ENCODE measurements around the gene ATG9A.

ATG9A gene

GRCh38 chr2:219175928-219176817 lies 53.3 kb downstream of the ATG9A start:
- Histone ChIP-seq H3K4me2 (ENCODE audit: low read depth, low read length, poor library complexity, severe bottlenecking) (peak overlapping the region; percentile 100), H3F3A (ENCODE audit: insufficient read depth) (peaks cover 18% of the 10 kb centered on the region), H3K4me3 (ENCODE audit: insufficient read depth, low read length, poor library complexity, severe bottlenecking) (peak overlapping the region; percentile 96), H3K36me3 (ENCODE audit: low read length) (no peaks in the 10 kb centered on the region), H3K9me2 (replicated peaks; ENCODE audit: insufficient read depth, low read length) (no peaks in the 10 kb centered on the region), H2AFZ (ENCODE audit: low read depth, low read length, severe bottlenecking) (peak overlapping the region; percentile 93), H4K20me1 (ENCODE audit: low read depth, low read length) (no peaks in the 10 kb centered on the region), H3K27me3 (ENCODE audit: low read length) (no peaks in the 10 kb centered on the region), H3K79me2 (ENCODE audit: insufficient read depth, low read length) (peaks cover 20% of the 10 kb centered on the region), H3K27ac (ENCODE audit: low read depth, low read length) (peak overlapping the region; percentile 98), H3K9ac (ENCODE audit: low read length) (peak overlapping the region; percentile 99), H3K9me3 (ENCODE audit: insufficient read depth, low read length) (no peaks in the 10 kb centered on the region)
- TF ChIP-seq, protein P1, sequence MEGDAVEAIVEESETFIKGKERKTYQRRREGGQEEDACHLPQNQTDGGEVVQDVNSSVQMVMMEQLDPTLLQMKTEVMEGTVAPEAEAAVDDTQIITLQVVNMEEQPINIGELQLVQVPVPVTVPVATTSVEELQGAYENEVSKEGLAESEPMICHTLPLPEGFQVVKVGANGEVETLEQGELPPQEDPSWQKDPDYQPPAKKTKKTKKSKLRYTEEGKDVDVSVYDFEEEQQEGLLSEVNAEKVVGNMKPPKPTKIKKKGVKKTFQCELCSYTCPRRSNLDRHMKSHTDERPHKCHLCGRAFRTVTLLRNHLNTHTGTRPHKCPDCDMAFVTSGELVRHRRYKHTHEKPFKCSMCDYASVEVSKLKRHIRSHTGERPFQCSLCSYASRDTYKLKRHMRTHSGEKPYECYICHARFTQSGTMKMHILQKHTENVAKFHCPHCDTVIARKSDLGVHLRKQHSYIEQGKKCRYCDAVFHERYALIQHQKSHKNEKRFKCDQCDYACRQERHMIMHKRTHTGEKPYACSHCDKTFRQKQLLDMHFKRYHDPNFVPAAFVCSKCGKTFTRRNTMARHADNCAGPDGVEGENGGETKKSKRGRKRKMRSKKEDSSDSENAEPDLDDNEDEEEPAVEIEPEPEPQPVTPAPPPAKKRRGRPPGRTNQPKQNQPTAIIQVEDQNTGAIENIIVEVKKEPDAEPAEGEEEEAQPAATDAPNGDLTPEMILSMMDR (IDR thresholded peaks at IDR 0.05; ENCODE audit: insufficient read depth, low read length, poor library complexity, severe bottlenecking), result no peak
- no peak for TF ChIP-seq EZH2phosphoT487 (conservative IDR thresholded peaks at IDR 0.05; ENCODE audit: low read length)

- peak overlapping the region; percentile 99 for H3K9ac ChIP-seq (ENCODE audit: low read length)
- TF ChIP-seq, protein P1 (IDR thresholded peaks at IDR 0.05; ENCODE audit: insufficient read depth, low read length, poor library complexity, severe bottlenecking), result no peak
- H3K4me3 ChIP-seq (ENCODE audit: insufficient read depth, low read length, poor library complexity, severe bottlenecking), result peak overlapping the region; percentile 96
These were observed 54.0 kb downstream of the ATG9A start for GRCh38 chr2:219175486-219175885.

GRCh38 chr2:219174801-219175200 lies 54.6 kb downstream of the ATG9A start:
- Histone ChIP-seq H3K4me3 (ENCODE audit: insufficient read depth, low read length, poor library complexity, severe bottlenecking) (no peak overlapping the region), H3K36me3 (ENCODE audit: low read length) (no peaks in the 10 kb centered on the region), H3K9ac (ENCODE audit: low read length) (no peak overlapping the region), H3K27ac (ENCODE audit: low read depth, low read length) (no peak overlapping the region), H3K79me2 (ENCODE audit: insufficient read depth, low read length) (peaks cover 13% of the 10 kb centered on the region), H2AFZ (ENCODE audit: low read depth, low read length, severe bottlenecking) (no peak overlapping the region), H3F3A (ENCODE audit: insufficient read depth) (peaks cover 18% of the 10 kb centered on the region), H3K9me2 (replicated peaks; ENCODE audit: insufficient read depth, low read length) (no peaks in the 10 kb centered on the region), H3K9me3 (ENCODE audit: insufficient read depth, low read length) (no peaks in the 10 kb centered on the region), H4K20me1 (ENCODE audit: low read depth, low read length) (no peaks in the 10 kb centered on the region), H3K4me2 (ENCODE audit: low read depth, low read length, poor library complexity, severe bottlenecking) (no peak overlapping the region), H3K27me3 (ENCODE audit: low read length) (no peaks in the 10 kb centered on the region)
- TF ChIP-seq, protein P1 (IDR thresholded peaks at IDR 0.05; ENCODE audit: insufficient read depth, low read length, poor library complexity, severe bottlenecking), result no peak
- no peak for TF ChIP-seq EZH2phosphoT487 (conservative IDR thresholded peaks at IDR 0.05; ENCODE audit: low read length)

More at GRCh38 chr2:219175486-219175885, 54.0 kb downstream of the ATG9A start:
- H3K27ac ChIP-seq (ENCODE audit: low read depth, low read length), result peak overlapping the region; percentile 98
- peaks cover 20% of the 10 kb centered on the region for H3K79me2 ChIP-seq (ENCODE audit: insufficient read depth, low read length)
- H3K9me2 ChIP-seq (replicated peaks; ENCODE audit: insufficient read depth, low read length), result no peaks in the 10 kb centered on the region
- H3K36me3 ChIP-seq (ENCODE audit: low read length), result no peaks in the 10 kb centered on the region
- H4K20me1 ChIP-seq (ENCODE audit: low read depth, low read length), result no peaks in the 10 kb centered on the region
- H3K27me3 ChIP-seq (ENCODE audit: low read length), result no peaks in the 10 kb centered on the region
- peak overlapping the region; percentile 100 for H3K4me2 ChIP-seq (ENCODE audit: low read depth, low read length, poor library complexity, severe bottlenecking)
- no peak overlapping the region for H2AFZ ChIP-seq (ENCODE audit: low read depth, low read length, severe bottlenecking)
- H3F3A ChIP-seq (ENCODE audit: insufficient read depth), result peaks cover 18% of the 10 kb centered on the region
- H3K9me3 ChIP-seq (ENCODE audit: insufficient read depth, low read length), result no peaks in the 10 kb centered on the region

All from SU-DHL-6 (cell line).